Hematopoietic multipotent progenitor cell treated with erythropoietin and hydrocortisone succinate and interleukin-3 and kit ligand, for 15 days (in vitro differentiated cells): ENCODE results near the gene TGM6.
A peak's percentile ranks its signal among the peaks of the same experiment; 100 is the strongest.

ENCODE experiments used
- DNase-seq: peaks from one replicate; pipeline ENCODE4 v3.0.0-alpha.2; 2015; ENCODE audit warnings: low spot score

The TGM6 gene

DNA sequence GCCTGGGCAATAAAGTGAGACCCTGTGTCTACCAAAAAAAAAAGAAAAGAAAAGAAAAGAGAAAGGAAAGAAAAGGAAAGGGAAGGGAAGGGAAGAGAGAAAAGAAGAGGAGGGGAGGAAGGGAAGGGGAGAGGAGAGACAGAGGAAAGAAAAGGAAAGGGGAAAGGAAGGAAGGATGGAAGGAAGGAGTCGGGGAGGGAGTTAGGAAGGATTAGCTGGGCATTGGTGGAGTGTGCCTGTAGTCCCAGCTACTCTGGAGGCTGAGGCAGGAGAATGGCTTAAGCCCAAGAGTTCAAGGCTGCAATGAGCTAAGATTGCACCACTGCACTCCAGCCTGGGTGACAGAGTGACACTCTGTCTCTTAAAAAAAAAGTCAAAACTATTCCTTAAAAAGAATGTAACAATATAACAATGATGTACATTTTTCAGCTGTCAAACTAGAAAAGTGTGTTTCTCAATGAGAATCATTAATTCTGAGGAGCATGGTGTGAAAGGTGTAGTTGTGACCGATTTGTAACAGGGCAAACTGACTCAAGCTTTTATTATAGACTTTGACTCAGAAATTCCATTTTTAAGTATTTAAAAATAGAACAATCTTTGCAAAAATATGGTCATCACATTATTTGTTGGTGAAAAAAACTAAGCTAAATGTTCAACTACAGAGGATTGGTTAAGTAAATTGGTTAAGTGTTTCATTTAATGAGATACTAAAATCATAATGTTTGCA is 75.2 kb downstream of the TGM6 start:
- DNase-seq = no peak

DNA sequence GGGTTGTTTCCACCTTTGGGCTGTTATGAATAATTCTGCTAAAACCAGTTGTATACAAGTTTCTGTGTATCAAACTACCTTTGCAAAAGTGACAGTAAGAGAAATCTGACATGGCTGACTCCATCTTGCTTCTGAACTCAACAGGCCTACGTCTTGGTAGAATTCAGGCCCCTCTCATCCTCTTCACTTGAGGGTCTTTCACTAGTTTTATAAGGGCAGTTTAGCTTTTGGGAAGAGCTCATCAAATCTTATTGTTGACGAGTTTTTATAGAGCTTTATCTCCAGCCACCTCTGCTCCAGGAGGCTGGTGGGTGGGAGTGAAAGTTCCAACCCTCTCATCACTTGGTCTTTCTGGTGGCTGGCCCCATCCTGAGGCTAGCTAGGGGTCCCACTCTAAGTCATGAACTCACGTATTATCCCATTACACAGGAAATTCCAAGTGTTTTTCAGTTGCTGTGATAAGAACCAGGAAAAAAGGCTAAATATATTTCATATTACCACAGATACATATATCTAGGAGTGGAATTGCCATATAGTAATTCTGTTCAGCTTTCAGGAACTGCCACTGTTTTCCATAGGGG is 78.3 kb downstream of the TGM6 start:
- DNase-seq = no peak

- DNase-seq = no peak
Observed at GRCh38 chr20:2459981-2460751, 79.5 kb downstream of the TGM6 start.

GRCh38 chr20:2460752-2461424 is 80.2 kb downstream of the TGM6 start:
- no peak for DNase-seq

- no peak for DNase-seq
Observed at GRCh38 chr20:2462484-2462883, 81.8 kb downstream of the TGM6 start.

DNA sequence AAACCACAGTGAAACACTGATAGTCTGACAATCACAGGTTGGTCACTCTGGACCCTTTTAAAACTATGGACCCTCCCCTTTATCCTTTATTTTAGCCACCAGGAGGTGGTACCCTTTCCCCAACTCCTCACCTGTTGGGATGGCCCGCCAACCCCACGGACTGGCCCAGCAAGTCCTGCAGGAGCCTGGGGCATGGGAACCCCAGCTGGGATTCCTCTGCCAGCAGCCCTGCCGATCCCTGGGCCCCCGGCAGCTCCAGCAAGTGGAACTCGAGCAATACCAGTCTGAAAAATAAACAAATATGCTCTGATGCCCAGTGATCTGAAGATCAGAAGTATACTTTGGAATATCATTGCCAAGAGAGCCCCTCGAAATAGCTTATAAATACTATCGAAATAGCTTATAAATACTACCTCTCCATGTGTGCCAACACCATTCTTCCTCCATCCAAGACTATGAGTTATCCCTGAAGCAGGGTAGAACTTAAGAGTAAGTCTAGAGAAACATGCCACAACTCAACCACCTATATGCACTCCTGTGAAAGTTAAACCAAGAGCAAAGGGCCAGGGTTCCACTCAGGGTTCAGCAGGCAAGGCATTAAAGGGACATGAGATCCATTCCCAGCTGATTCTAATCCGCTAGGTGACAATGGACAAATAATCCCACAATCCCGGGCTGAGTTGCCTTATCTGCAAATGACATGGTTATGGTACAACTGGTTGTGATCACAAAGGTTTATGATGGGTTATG is 83.1 kb downstream of the TGM6 start:
- no peak for DNase-seq

- no peak for DNase-seq
Observed at GRCh38 chr20:2465100-2465499, 84.4 kb downstream of the TGM6 start.

- no peak for DNase-seq
Observed at GRCh38 chr20:2467412-2467811, 86.7 kb downstream of the TGM6 start.

GRCh38 chr20:2468581-2469407 is 88.1 kb downstream of the TGM6 start:
- DNase-seq = no peak

DNA sequence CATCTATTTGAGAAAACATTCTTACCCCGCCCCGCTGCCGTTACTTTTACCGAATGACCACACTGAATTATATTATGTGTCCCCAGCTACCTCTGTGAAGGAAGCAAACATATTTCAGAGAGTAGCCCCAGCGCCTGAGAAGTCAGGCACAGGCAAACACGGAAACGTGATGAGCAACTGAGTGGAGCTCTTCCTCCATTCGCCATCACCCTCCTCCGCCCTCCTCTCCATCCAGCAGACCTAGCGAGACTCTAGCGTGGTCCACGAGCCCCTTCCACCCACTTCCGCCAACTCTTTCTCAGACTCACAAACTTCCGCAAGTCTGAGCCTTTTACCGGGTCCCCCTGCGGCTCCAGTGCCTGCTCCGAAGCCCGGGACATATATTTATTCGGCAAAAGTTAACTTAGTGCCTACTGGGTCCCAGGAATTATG is 89.3 kb downstream of the TGM6 start:
- DNase-seq = peak; percentile 23

- DNase-seq = peak; percentile 98
Observed at GRCh38 chr20:2470423-2471193, 89.9 kb downstream of the TGM6 start, which contains the start of gene SNRPB. SNRPB (minus strand) TSS chr20:2470789; CDS start chr20:2470690, 99 bp downstream.

- no peak for DNase-seq
Observed at GRCh38 chr20:2473516-2473915, 92.8 kb downstream of the TGM6 start.

DNA sequence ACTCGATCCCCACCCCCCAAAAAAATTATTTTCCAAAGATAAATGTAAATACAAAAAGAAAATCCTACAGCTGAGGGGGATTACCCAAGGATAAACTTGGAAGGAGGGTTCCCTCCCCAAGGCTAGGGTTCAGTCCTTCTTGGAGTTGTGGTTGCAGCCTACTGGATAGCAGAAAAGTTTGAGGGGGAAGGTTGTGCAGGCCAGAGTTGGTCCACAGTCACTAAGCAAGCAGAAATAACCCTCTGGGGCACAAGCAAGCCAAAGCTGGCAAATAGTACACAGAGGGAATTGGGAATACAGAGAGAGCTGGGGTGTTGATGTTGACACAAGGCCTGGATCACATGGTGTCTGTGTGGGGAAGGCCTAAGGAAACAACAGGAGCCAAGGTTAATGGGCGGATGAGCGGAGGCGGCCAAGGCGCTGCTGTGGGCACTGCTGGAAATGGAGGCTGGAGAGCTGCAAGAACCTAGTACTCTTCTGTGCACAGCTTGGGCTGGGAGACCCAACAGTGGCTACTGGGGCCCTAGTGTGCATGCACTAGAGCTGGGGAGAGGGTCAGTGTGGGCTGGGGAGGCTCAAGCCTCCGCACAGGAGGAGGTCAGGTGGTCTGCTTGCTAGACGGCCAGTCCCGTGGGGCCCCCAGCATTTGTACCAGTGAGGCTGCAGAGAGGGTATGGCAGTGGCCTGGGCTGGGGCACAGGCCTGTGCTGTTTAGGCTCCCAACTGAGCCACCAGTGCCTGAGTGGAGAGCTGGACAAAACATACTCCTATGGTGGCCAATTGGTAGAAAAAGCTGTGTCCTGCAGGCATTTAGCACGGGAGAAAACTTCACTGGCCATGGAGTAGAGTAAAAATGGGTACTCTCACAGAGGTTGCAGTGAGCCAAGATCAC is 95.4 kb downstream of the TGM6 start:
- DNase-seq = no peak

DNA sequence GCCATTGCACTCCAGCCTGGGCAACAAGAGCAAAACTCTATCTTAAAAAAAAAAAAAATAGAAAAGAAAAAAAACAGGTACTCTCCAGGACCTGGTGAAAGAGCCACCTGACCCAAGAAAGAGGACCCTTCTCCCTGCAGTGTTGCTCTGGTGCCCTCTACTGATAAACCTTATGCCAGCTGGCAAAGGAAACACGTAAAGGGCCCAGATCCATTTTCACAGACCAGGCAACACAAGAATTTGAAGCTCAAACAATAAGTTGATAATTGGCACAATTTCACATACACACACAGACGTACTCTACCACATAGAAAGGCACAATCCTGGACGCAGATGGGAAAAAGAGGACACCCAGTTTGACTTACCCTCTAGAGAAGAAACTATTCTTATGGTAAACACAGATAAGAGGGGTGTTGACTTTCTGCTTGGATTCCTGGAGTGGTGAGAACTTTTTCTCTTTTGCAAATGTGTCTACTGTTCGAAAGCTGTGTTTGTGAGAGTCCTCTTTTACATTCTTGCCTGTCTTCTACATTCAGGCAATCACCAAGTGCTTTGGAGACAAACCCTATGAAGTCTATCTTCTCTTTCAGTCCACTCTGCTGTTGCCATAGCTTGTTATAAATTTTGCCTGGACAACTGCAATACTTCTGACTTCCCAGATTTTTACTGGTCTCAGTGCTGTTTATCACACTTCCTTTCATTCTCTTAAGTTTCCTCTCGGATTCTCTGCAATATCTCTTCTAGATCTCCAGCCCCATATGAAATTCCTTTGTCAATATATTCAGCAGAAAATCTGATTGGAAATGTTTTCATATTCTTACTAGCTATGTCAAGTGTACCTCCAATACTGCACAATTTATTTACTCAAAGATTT is 96.3 kb downstream of the TGM6 start:
- no peak for DNase-seq

GRCh38 chr20:2480381-2480780 is 99.7 kb downstream of the TGM6 start:
- no peak for DNase-seq
